ENCODE results near the gene SIAH3. TPM values are rescaled to one million over a fixed set of nuclear protein-coding genes. Genes with fewer than 3 reads are reported as not detected.

The SIAH3 gene
- total RNA-seq, 1 donor from 2014 or later, result not detected

DNA sequence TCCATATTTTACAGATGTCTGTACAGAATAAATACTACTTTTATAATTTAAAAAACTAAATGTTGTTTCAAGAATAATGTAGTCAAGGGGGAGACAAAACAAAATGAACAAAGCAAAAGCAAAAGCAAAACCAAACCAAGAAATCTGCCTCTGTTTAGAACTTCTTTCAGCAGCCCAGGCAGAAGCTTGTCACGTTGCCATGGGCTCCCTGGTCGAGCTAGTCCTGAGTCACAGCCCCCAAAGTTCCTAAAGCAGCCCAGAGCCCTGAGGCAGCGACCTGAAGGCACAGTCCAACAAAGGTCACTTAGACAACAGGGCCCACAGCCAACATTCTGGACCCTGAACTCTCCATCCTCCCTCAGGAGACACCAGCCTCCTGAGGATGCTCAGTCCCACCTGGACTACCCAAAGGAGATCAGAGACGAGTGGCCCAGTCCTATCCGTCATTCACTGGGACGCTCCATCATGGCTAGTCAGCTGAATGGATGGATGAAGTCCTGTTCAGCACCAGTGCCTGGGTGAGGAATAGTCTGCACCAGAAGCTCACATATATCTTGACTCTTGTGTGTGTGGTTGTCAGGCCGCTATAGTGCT lies 41.7 kb downstream of the SIAH3 start:
- DNase-seq (ENCODE audit: low read depth) (no peak), FAIRE-seq (no peak)
- Histone ChIP-seq H3K36me3 (ENCODE audit: control insufficient read depth, insufficient read depth, low read length) (no peaks in the 10 kb centered on the region), H3K4me3 (ENCODE audit: low read depth, low read length) (no peak overlapping the region), H3K27me3 (ENCODE audit: control insufficient read depth, insufficient read depth, low read length) (no peaks in the 10 kb centered on the region)
- TF ChIP-seq, protein P1, sequence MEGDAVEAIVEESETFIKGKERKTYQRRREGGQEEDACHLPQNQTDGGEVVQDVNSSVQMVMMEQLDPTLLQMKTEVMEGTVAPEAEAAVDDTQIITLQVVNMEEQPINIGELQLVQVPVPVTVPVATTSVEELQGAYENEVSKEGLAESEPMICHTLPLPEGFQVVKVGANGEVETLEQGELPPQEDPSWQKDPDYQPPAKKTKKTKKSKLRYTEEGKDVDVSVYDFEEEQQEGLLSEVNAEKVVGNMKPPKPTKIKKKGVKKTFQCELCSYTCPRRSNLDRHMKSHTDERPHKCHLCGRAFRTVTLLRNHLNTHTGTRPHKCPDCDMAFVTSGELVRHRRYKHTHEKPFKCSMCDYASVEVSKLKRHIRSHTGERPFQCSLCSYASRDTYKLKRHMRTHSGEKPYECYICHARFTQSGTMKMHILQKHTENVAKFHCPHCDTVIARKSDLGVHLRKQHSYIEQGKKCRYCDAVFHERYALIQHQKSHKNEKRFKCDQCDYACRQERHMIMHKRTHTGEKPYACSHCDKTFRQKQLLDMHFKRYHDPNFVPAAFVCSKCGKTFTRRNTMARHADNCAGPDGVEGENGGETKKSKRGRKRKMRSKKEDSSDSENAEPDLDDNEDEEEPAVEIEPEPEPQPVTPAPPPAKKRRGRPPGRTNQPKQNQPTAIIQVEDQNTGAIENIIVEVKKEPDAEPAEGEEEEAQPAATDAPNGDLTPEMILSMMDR (IDR thresholded peaks at IDR 0.05; ENCODE audit: insufficient read depth, low read length, severe bottlenecking), result no peak

DNA sequence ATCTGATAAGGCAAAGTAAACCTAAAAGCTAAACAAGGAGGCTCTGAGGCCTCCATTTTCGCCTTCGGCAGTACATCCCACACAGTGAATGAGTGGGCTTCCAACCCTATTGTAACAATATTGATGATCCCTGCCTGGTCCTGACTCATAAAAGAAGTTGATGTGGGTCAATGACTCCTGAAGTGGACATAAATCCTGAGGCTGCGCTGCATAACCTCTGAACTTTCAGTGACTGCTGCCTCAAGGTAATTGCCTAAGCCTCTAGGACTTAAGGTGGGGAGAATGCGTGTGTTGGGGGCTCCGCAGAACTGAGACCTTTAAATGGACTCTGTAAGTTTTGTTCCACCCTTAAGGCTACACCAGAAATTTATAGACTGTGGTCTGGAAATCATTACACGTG lies 42.6 kb downstream of the SIAH3 start:
- Histone ChIP-seq H3K4me3 (ENCODE audit: low read depth, low read length) (no peak overlapping the region), H3K27me3 (ENCODE audit: control insufficient read depth, insufficient read depth, low read length) (no peaks in the 10 kb centered on the region), H3K36me3 (ENCODE audit: control insufficient read depth, insufficient read depth, low read length) (no peaks in the 10 kb centered on the region)
- FAIRE-seq, result peak; percentile 13
- TF ChIP-seq, protein P1 (IDR thresholded peaks at IDR 0.05; ENCODE audit: insufficient read depth, low read length, severe bottlenecking), result no peak
- DNase-seq (ENCODE audit: low read depth), result no peak

DNA sequence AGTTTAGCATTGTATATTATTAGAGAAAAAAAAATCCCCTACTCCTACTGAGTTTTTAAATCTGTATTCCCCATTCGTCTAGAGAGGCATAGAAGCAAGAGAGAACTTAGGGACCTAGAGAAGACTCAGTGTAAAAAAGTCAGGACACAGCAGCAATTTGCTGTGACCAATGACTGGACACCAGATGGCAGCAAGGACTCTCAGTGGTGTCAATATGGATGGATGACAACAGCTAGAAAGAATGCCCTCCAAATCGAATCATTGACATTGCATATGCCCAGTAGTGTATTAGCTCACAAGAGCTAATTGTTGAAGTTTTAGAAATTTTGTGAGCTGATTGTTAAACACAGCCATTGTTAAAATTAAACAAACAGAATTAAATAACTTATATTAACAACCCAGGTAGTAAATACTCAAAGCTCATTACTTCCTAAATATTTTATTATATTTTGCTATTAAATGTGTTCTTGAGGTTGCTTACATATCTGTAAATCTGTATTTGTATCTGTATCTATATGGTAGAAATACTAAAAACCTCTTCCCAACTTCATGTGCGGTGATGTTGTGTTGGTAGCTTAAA lies 43.9 kb downstream of the SIAH3 start:
- Histone ChIP-seq H3K4me3 (ENCODE audit: low read depth, low read length) (no peak overlapping the region), H3K27me3 (ENCODE audit: control insufficient read depth, insufficient read depth, low read length) (no peaks in the 10 kb centered on the region), H3K36me3 (ENCODE audit: control insufficient read depth, insufficient read depth, low read length) (no peaks in the 10 kb centered on the region)
- peak; percentile 28 for FAIRE-seq
- peak; percentile 78 for DNase-seq (ENCODE audit: low read depth)
- TF ChIP-seq, protein P1 (IDR thresholded peaks at IDR 0.05; ENCODE audit: insufficient read depth, low read length, severe bottlenecking), result peak; percentile 66

DNA sequence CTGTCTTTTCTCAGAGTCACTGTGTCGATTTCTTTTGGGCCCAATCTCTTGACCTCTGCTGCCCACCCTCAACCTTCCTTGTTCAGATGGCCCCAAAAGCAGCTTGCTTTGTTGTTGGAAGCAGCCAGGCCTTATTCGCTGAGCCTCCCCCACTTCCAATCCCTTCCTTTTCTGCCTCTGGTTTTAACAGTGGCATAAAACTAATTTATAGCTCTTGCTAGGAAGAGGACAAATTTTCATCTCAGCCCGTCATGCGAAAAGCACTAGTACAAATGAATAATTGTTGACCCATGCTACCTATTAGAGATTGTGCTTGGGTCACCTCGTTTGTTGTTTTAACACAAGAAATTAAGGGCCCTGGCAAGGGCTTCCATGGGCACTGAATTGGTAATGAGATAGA lies 51.1 kb downstream of the SIAH3 start:
- H3K27me3 ChIP-seq (ENCODE audit: control insufficient read depth, insufficient read depth, low read length), result no peaks in the 10 kb centered on the region
- no peak overlapping the region for H3K4me3 ChIP-seq (ENCODE audit: low read depth, low read length)
- H3K36me3 ChIP-seq (ENCODE audit: control insufficient read depth, insufficient read depth, low read length), result no peaks in the 10 kb centered on the region
- TF ChIP-seq, protein P1 (IDR thresholded peaks at IDR 0.05; ENCODE audit: insufficient read depth, low read length, severe bottlenecking), result no peak
- FAIRE-seq, result no peak
- no peak for DNase-seq (ENCODE audit: low read depth)

DNA sequence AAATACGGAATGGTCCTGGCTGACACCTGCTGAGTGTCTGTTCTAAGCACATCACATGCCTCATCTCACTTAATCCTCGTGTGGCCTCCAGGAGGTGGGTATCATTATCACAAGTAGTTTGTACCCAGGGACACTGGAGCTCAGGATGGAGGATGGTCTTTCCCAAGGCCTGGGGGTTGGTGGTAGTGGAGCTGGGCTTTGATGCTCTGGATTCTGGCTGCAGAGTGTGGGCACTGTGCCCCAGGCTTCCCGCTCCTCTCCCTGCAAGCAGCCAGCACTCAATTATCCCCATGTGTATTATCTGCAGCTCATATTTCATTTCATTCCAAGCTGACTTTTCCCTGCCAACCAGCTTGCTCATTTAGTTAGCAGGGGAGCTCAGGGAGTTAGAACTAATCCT lies 52.1 kb downstream of the SIAH3 start:
- FAIRE-seq (no peak), DNase-seq (ENCODE audit: low read depth) (no peak)
- Histone ChIP-seq H3K27me3 (ENCODE audit: control insufficient read depth, insufficient read depth, low read length) (no peaks in the 10 kb centered on the region), H3K36me3 (ENCODE audit: control insufficient read depth, insufficient read depth, low read length) (no peaks in the 10 kb centered on the region), H3K4me3 (ENCODE audit: low read depth, low read length) (no peak overlapping the region)
- TF ChIP-seq, protein P1 (IDR thresholded peaks at IDR 0.05; ENCODE audit: insufficient read depth, low read length, severe bottlenecking), result no peak

DNA sequence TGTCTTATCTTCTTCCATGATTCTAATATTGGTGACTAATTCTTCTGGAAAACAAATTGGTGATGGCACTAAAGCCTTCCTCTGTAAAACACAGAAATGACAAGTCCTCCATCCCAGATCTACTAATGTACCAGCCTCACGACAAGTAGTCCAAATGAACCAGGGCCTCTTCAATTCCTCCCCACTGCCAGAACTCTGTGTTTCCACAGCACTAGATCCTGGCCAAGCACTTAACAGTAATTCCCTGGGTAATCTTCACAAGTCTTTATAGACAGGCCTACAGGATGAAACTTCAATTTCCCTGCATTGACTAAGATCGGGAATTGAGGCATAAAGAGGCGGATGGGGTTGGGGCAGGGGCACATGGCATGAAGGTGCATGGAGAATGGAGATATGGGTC lies 52.7 kb downstream of the SIAH3 start:
- no peaks in the 10 kb centered on the region for H3K27me3 ChIP-seq (ENCODE audit: control insufficient read depth, insufficient read depth, low read length)
- DNase-seq (ENCODE audit: low read depth), result no peak
- no peaks in the 10 kb centered on the region for H3K36me3 ChIP-seq (ENCODE audit: control insufficient read depth, insufficient read depth, low read length)
- FAIRE-seq, result no peak
- TF ChIP-seq, protein P1 (IDR thresholded peaks at IDR 0.05; ENCODE audit: insufficient read depth, low read length, severe bottlenecking), result no peak
- no peak overlapping the region for H3K4me3 ChIP-seq (ENCODE audit: low read depth, low read length)
